RWPE2 (cell line): Measurements from ENCODE around the gene ST6GALNAC5.

Experiments
- ATAC-seq: fragments of 200-7000 bp; cut with Tn5 transposase; 3 replicates; pipeline ENCODE4 v1.9.1; 2021; ENCODE audit warnings: low read depth
- DNase-seq: peaks from one replicate; pipeline ENCODE4 v3.0.0-alpha.2; 2020; ENCODE audit warnings: low spot score
- H3K27ac ChIP-seq: fragments of 450-650 bp; 2 replicates; pipeline ENCODE4 v1.5.1; 2017; ENCODE audit warnings: mild to moderate bottlenecking; ENCODE audit not compliant: poor library complexity, severe bottlenecking
- H3K27me3 ChIP-seq: fragments of 250-450 bp; sonication (Bioruptor Pico); 2 replicates; pipeline ENCODE4 v1.5.1; 2021; ENCODE audit warnings: mild to moderate bottlenecking, moderate library complexity; ENCODE audit not compliant: insufficient read depth, poor library complexity, severe bottlenecking
- H3K36me3 ChIP-seq: fragments of 250-450 bp; sonication (Bioruptor Pico); 2 replicates; pipeline ENCODE4 v1.5.1; 2020; ENCODE audit warnings: low read depth, mild to moderate bottlenecking, moderate library complexity
- H3K4me1 ChIP-seq: fragments of 250-450 bp; sonication (Bioruptor Pico); 2 replicates; pipeline ENCODE4 v1.5.1; 2021; ENCODE audit warnings: mild to moderate bottlenecking, moderate library complexity; ENCODE audit not compliant: insufficient read depth, poor library complexity, severe bottlenecking
- H3K4me3 ChIP-seq: fragments of 250-450 bp; sonication (Bioruptor Pico); 2 replicates; pipeline ENCODE4 v1.5.1; 2021; ENCODE audit warnings: mild to moderate bottlenecking, moderate library complexity; ENCODE audit not compliant: severe bottlenecking
- H3K9me3 ChIP-seq: fragments of 250-450 bp; sonication (Bioruptor Pico); 2 replicates; pipeline ENCODE4 v1.5.1; 2021; ENCODE audit warnings: mild to moderate bottlenecking, moderate library complexity; ENCODE audit not compliant: severe bottlenecking
- CTCF ChIP-seq: fragments of 450-650 bp; IDR thresholded peaks from one replicate; pipeline ENCODE4 v1.5.1; 2017; ENCODE audit warnings: mild to moderate bottlenecking, moderate library complexity; ENCODE audit not compliant: poor library complexity, severe bottlenecking

Gene ST6GALNAC5

GRCh38 chr1:76905876-76906595 is 38.8 kb downstream of the ST6GALNAC5 start:
- no peak for ATAC-seq

GRCh38 chr1:76909311-76909710 is 42.0 kb downstream of the ST6GALNAC5 start:
- Histone ChIP-seq H3K9me3 (no peaks in the 10 kb centered on the region), H3K36me3 (no peaks in the 10 kb centered on the region), H3K27me3 (no peaks in the 10 kb centered on the region), H3K27ac (no peak overlapping the region), H3K4me3 (no peak overlapping the region), H3K4me1 (no peaks in the 10 kb centered on the region)
- ATAC-seq, result no peak
- no peak for TF ChIP-seq CTCF
- no peak for DNase-seq

More at GRCh38 chr1:76905876-76906595, 38.8 kb downstream of the ST6GALNAC5 start:
- no peaks in the 10 kb centered on the region for H3K27me3 ChIP-seq
- H3K27ac ChIP-seq, result no peak overlapping the region
- DNase-seq, result no peak
- no peaks in the 10 kb centered on the region for H3K9me3 ChIP-seq
- H3K4me1 ChIP-seq, result no peaks in the 10 kb centered on the region
- TF ChIP-seq CTCF, result no peak
- H3K4me3 ChIP-seq, result no peak overlapping the region
- no peaks in the 10 kb centered on the region for H3K36me3 ChIP-seq

GRCh38 chr1:76919085-76919484 is 51.8 kb downstream of the ST6GALNAC5 start:
- ATAC-seq, result no peak
- no peak for DNase-seq
- Histone ChIP-seq H3K9me3 (no peaks in the 10 kb centered on the region), H3K4me3 (no peak overlapping the region), H3K36me3 (no peaks in the 10 kb centered on the region), H3K27ac (no peak overlapping the region), H3K4me1 (no peaks in the 10 kb centered on the region), H3K27me3 (no peaks in the 10 kb centered on the region)
- no peak for TF ChIP-seq CTCF

- H3K27ac ChIP-seq, result no peak overlapping the region
- no peak overlapping the region for H3K4me3 ChIP-seq
- H3K36me3 ChIP-seq, result no peaks in the 10 kb centered on the region
- TF ChIP-seq CTCF, result no peak
- no peaks in the 10 kb centered on the region for H3K4me1 ChIP-seq
- ATAC-seq (no peak), DNase-seq (no peak)
- no peaks in the 10 kb centered on the region for H3K9me3 ChIP-seq
- no peaks in the 10 kb centered on the region for H3K27me3 ChIP-seq
Measured at GRCh38 chr1:76921590-76921989, 54.3 kb downstream of the ST6GALNAC5 start.

- no peak for ATAC-seq
- no peaks in the 10 kb centered on the region for H3K27me3 ChIP-seq
- no peaks in the 10 kb centered on the region for H3K36me3 ChIP-seq
- H3K9me3 ChIP-seq, result no peaks in the 10 kb centered on the region
- no peak for TF ChIP-seq CTCF
- no peak overlapping the region for H3K4me3 ChIP-seq
- no peaks in the 10 kb centered on the region for H3K4me1 ChIP-seq
- no peak overlapping the region for H3K27ac ChIP-seq
- no peak for DNase-seq
Measured at GRCh38 chr1:76925825-76926224, 58.5 kb downstream of the ST6GALNAC5 start.
